NCI-H345 treated with DMSO at 0.1 percent for 48 hours (cell line): ENCODE results near the gene NRIP2.
"Not testable (repeated sequence)": the region's sequence is repeated elsewhere in the genome, so short reads cannot be mapped to it uniquely, and the experiment has no call there.

Experiments used
- DNase-seq: peaks from one replicate; lab custom pipeline; 2025; ENCODE audit not compliant: unreplicated experiment; lab: John Stamatoyannopoulos, UW

The NRIP2 gene

GRCh38 chr12:2834581-2835491, at the start of gene NRIP2:
TSS of gene NRIP2 (minus strand) at chr12:2835035. CDS start at chr12:2834983, 52 bp downstream.
- DNase-seq = no peak

- DNase-seq = no peak
Observed at GRCh38 chr12:2879853-2880252, 45.0 kb upstream of the NRIP2 start.

GRCh38 chr12:2877953-2878732, 43.3 kb upstream of the NRIP2 start:
- peak; percentile 9 for DNase-seq

- peak; percentile 73 for DNase-seq
Observed at GRCh38 chr12:2877047-2877952, 42.5 kb upstream of the NRIP2 start, which contains the start of the genes FOXM1 and RHNO1. TSS of gene FOXM1 (minus strand) at chr12:2877174. CDS start at chr12:2874478, 2,696 bp downstream. TSS of gene RHNO1 (plus strand) at chr12:2877223. CDS start at chr12:2885367, 8,144 bp downstream.

GRCh38 chr12:2876431-2877046, 41.7 kb upstream of the NRIP2 start:
- peak; percentile 17 for DNase-seq

- not testable (repeated sequence) for DNase-seq
Observed at GRCh38 chr12:2868986-2869632, 34.3 kb upstream of the NRIP2 start.

GRCh38 chr12:2864198-2864597, 29.4 kb upstream of the NRIP2 start:
- no peak for DNase-seq

- not testable (repeated sequence) for DNase-seq
Observed at GRCh38 chr12:2863402-2863801, 28.6 kb upstream of the NRIP2 start.

GRCh38 chr12:2862876-2863275, 28.0 kb upstream of the NRIP2 start:
- no peak for DNase-seq

GRCh38 chr12:2860170-2860569, 25.3 kb upstream of the NRIP2 start:
- no peak for DNase-seq

GRCh38 chr12:2858944-2859421, 24.1 kb upstream of the NRIP2 start:
- DNase-seq = no peak

- DNase-seq = no peak
Observed at GRCh38 chr12:2858334-2858733, 23.5 kb upstream of the NRIP2 start.

GRCh38 chr12:2857576-2857975, 22.7 kb upstream of the NRIP2 start:
- no peak for DNase-seq

GRCh38 chr12:2857021-2857431, 22.2 kb upstream of the NRIP2 start, which contains the start of gene TEX52:
TSS of gene TEX52 (minus strand) at chr12:2857039. CDS start at chr12:2857026, 13 bp downstream.
- no peak for DNase-seq

GRCh38 chr12:2856051-2856450, 21.2 kb upstream of the NRIP2 start:
- DNase-seq = no peak

- DNase-seq = no peak
Observed at GRCh38 chr12:2855546-2855945, 20.7 kb upstream of the NRIP2 start.

- no peak for DNase-seq
Observed at GRCh38 chr12:2854669-2855453, 20.0 kb upstream of the NRIP2 start.

- DNase-seq = no peak
Observed at GRCh38 chr12:2853626-2854025, 18.8 kb upstream of the NRIP2 start.

- DNase-seq = no peak
Observed at GRCh38 chr12:2851931-2852330, 17.1 kb upstream of the NRIP2 start.
